HL-60 (cell line): Measurements from ENCODE around the gene SHC3.

Source experiments
- DNase-seq, 2 experiments: peaks; one replicate each; pipeline ENCODE4 v3.0.0-alpha.2; 2010 to 2020; ENCODE audit warnings: low read depth in 1 of 2, low spot score in 1 of 2
- H3K27ac ChIP-seq: fragments of 250-450 bp; sonication (Bioruptor Pico); replicated peaks from 2 replicates; pipeline ENCODE4 v1.5.1; 2020; ENCODE audit warnings: mild to moderate bottlenecking, moderate library complexity
- H3K27me3 ChIP-seq: fragments of 250-450 bp; sonication (Bioruptor Pico); 2 replicates; pipeline ENCODE4 v1.5.1; 2021; ENCODE audit warnings: mild to moderate bottlenecking, moderate library complexity; ENCODE audit not compliant: insufficient read depth, poor library complexity, severe bottlenecking
- H3K4me3 ChIP-seq: replicated peaks from 2 replicates; pipeline ENCODE4 v1.5.1; 2011; ENCODE audit warnings: mild to moderate bottlenecking, control low read depth, low read length; ENCODE audit not compliant: insufficient read depth
- GABPA ChIP-seq: IDR thresholded peaks from 2 replicates; pipeline ENCODE4 v1.6.1; 2012; ENCODE audit warnings: low read depth
- POLR2AphosphoS5 ChIP-seq: IDR thresholded peaks from 2 replicates; pipeline ENCODE4 v1.6.1; 2012; ENCODE audit warnings: low read depth
- SPI1 ChIP-seq: IDR thresholded peaks from 2 replicates; pipeline ENCODE4 v1.6.1; 2012; ENCODE audit warnings: low read depth, mild to moderate bottlenecking, borderline replicate concordance
- TF ChIP-seq, protein P1 (sequence below): IDR thresholded peaks from 2 replicates; pipeline ENCODE4 v1.6.1; 2012; ENCODE audit warnings: low read depth; ENCODE audit not compliant: insufficient replicate concordance
- TF ChIP-seq, protein P2 (sequence below): IDR thresholded peaks from one replicate; pipeline ENCODE4 v1.5.1; 2011; ENCODE audit warnings: low read length, control low read depth, inconsistent platforms; ENCODE audit not compliant: insufficient read depth

The SHC3 gene

DNA sequence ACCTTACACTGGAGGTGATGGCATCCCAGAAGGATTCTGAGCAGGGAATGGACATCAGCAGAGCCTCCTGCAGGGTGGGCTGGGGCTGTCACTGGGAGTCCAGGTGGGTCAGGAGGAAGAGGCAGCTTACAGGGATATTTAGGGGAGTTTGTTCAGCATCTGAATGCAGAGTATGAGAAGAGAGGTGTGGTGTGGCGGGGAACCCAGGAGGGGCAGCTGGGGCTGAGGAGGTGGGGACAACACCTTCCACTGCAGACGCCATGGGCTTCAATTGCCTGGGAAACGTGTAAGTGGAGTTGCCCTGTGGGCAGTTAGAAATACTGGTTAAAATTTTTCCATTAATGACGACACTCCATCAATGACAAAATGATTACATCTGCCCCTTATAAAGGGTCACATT is 153.9 kb downstream of the SHC3 start:
- TF ChIP-seq SPI1 (no peak), POLR2AphosphoS5 (no peak), GABPA (no peak)
- TF ChIP-seq, protein P1, sequence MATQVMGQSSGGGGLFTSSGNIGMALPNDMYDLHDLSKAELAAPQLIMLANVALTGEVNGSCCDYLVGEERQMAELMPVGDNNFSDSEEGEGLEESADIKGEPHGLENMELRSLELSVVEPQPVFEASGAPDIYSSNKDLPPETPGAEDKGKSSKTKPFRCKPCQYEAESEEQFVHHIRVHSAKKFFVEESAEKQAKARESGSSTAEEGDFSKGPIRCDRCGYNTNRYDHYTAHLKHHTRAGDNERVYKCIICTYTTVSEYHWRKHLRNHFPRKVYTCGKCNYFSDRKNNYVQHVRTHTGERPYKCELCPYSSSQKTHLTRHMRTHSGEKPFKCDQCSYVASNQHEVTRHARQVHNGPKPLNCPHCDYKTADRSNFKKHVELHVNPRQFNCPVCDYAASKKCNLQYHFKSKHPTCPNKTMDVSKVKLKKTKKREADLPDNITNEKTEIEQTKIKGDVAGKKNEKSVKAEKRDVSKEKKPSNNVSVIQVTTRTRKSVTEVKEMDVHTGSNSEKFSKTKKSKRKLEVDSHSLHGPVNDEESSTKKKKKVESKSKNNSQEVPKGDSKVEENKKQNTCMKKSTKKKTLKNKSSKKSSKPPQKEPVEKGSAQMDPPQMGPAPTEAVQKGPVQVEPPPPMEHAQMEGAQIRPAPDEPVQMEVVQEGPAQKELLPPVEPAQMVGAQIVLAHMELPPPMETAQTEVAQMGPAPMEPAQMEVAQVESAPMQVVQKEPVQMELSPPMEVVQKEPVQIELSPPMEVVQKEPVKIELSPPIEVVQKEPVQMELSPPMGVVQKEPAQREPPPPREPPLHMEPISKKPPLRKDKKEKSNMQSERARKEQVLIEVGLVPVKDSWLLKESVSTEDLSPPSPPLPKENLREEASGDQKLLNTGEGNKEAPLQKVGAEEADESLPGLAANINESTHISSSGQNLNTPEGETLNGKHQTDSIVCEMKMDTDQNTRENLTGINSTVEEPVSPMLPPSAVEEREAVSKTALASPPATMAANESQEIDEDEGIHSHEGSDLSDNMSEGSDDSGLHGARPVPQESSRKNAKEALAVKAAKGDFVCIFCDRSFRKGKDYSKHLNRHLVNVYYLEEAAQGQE = no peak
- TF ChIP-seq, protein P2, sequence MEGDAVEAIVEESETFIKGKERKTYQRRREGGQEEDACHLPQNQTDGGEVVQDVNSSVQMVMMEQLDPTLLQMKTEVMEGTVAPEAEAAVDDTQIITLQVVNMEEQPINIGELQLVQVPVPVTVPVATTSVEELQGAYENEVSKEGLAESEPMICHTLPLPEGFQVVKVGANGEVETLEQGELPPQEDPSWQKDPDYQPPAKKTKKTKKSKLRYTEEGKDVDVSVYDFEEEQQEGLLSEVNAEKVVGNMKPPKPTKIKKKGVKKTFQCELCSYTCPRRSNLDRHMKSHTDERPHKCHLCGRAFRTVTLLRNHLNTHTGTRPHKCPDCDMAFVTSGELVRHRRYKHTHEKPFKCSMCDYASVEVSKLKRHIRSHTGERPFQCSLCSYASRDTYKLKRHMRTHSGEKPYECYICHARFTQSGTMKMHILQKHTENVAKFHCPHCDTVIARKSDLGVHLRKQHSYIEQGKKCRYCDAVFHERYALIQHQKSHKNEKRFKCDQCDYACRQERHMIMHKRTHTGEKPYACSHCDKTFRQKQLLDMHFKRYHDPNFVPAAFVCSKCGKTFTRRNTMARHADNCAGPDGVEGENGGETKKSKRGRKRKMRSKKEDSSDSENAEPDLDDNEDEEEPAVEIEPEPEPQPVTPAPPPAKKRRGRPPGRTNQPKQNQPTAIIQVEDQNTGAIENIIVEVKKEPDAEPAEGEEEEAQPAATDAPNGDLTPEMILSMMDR = no peak
- no peaks in the 10 kb centered on the region for H3K27me3 ChIP-seq
- DNase-seq = no peak
- no peak overlapping the region for H3K4me3 ChIP-seq
- H3K27ac ChIP-seq = no peak overlapping the region

DNA sequence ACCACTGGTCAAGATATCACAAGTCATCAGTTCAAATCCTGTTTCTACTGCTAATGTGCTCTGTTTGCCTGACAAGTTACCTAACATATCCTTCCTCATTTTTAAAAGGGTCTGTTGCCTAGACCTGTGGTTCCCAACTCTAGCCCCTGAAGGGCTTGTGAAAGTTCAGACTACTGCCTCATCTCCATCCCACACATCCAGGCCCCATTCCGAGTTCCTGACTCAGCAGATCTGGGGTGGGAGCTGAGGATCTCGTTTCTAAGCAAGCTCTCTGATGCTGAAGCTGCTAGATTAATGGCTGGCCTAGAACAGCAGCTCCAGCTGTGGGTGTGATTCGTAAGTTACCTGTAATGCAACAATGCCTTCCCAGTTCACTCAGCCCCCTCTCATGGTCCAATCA is 154.9 kb downstream of the SHC3 start:
- peak in 1 of 2 experiments; percentile 64 for DNase-seq
- no peak overlapping the region for H3K27ac ChIP-seq
- no peak overlapping the region for H3K4me3 ChIP-seq
- TF ChIP-seq, protein P2 = no peak
- no peak for TF ChIP-seq GABPA
- no peak for TF ChIP-seq POLR2AphosphoS5
- TF ChIP-seq, protein P1 = no peak
- no peak for TF ChIP-seq SPI1
- H3K27me3 ChIP-seq = no peaks in the 10 kb centered on the region

DNA sequence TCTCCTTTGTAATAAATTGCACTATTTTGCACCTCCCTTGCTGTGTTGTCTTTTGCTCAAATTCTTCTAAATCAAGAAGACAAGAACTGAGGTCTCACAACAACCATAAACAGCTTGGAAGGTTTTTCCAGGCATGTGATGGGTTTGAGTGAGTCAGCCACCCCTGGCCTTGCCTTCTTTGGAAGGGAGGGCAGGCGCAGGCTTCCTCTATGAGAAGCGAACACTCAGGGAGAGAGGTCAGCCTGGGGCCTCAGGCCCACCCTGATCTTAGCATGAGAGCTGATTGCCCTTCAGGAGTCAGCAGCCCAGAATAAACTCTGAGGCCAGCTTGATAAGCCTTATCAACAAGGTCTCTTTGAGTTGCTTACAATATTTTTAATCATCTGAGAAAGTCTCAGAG is 155.7 kb downstream of the SHC3 start:
- TF ChIP-seq, protein P1 = no peak
- TF ChIP-seq GABPA (no peak), SPI1 (no peak), POLR2AphosphoS5 (no peak)
- TF ChIP-seq, protein P2 = no peak
- DNase-seq = no peak
- Histone ChIP-seq H3K27me3 (no peaks in the 10 kb centered on the region), H3K4me3 (no peak overlapping the region), H3K27ac (no peak overlapping the region)
